HG03354 (cell line): ENCODE results near the gene PLXDC2.

ENCODE experiments used
- ATAC-seq: cut with Tn5 transposase; IDR thresholded peaks from one replicate; pipeline ENCODE4 v1.9.1; 2021; ENCODE audit warnings: mild to moderate bottlenecking; ENCODE audit not compliant: unreplicated experiment, poor library complexity, severe bottlenecking

The PLXDC2 gene

DNA sequence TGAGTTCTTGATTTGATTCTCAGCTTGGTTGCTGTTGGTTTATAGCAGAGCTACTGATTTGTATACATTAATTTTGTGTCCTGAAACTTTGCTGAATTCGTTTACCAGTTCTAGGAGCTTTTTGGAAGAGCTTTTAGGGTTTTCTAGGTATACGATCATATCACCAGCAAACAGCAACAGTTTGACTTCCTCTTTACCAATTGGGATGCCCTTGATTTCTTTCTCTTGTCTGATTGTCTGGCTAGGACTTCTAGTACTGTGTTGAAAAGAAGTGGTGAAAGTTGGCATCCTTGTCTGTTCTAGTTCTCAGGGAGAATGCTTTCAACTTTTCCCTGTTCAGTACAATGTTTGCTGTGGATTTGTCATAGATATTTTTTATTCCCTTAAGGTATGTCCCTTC, 86.2 kb downstream of the PLXDC2 start:
- ATAC-seq = no peak

DNA sequence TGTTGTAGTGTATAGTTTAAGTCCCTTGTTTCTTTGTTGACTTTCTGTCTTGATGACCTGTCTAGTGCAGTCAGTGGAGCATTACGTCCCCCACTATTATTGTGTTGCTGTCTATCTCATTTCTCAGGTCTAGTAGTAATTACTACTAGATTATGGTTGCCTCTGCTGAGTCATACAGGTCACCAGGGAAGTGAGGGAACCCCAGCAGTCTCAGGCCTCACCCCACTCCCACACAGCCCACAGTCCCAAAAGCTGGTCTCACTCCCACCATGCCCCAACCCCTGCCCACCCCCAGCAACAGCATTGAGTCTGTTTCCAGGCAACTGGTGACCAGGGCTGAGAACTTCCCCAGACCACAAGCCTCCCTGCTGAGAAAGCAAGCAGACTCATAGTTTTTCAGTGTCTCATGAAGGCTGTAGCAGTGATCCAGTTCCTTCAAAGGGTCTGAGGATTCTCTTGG, 88.0 kb downstream of the PLXDC2 start:
- ATAC-seq = peak; percentile 91

DNA sequence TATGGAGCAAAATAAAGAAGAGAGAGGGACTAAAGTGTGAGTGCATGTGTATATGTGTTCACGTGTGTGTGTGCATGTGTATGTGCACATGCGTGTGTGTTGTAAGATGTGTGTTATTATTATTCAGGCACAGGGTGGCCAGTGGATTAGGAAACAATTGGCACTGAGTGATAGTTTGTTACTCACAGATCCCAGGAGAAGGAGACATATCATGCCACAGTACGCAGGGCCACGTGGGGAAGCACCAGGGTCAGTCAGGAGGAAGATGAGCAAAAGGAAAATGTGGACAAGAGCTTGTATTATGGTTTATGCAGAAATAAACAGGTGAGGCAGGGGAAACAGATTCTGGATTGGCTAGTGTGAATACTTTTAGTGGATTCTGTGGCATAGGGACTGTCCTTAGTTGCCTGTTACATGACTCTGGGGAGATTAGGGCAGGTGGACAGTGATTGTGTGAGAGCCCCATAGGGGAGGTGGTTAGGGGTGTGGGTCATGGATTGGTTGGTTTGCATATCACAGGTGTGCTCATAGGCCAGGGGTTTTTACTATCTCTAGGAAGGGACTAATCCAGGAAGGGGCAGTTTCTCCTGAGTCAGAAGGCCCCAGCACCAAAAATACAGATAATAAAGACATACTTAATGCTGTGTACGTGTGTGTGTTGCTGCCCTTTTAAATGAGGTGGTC, 90.0 kb downstream of the PLXDC2 start:
- no peak for ATAC-seq

DNA sequence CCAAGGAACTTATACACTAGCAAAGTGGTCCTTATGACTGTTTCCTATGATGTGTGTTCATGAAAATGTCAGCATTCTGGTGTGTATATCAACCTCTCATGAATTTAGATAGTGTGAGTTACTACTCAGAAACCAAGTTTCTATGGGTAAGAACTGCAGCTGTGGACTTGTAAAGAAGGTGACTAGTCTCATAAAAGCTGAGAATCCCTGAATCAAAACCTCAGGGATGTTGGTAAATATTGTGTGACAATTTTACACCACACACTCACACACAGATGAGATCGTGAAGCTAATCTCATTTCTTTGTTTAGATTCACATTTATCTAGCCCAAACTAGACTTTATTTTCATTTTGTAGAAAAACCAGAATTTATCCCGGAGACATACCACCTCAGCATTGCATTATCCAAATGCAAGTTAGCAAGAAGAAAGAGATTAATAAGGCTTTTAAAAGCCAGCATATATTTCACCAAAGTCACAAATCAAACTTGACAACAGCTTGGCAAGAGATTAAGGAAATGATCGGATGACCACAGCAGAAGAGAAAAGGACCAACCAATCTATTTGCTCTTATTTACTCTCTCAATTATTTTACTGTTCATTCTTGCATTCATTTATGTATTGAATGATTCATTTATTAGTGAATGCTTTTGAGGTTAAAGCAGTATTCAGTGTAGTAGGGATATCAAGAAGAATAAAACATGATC, 92.9 kb downstream of the PLXDC2 start:
- no peak for ATAC-seq

DNA sequence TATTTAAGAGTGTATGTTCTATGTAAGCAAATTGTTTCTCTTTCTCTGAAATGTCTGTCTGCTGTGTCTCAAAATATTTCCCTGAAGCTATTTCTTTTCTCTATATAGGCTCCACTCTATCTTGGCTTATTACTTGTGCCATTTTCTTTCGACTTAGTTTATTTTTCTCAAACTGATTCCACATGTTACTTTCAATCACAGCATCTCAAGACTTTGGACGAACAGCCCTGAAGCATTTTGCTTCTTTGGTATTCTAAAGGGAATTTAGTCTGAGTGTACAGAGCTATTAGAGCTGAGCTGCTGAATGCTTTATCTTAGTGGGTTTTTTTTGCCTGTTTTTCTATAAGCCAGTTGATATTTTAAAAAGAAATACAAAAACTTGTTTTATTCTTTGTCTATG, 95.7 kb downstream of the PLXDC2 start:
- ATAC-seq = no peak

DNA sequence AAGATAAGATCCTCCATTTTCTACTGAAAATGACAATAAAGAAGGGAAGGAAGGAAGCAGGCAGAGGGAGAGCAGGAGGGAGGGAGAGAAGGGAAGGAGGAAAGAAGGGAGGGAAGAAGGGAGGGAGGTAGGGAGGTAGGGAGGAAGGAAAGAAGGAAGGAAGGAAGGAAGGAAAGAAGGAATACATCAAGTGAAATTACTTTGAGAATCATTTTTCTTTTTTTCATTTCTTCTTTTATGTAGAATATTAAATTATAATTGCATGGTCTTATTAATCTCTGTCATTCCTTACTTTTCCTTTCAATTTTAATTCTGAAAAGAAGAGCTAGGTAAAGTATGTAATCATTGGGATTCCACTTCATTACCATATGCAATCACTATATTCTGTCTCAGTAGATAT, 97.8 kb downstream of the PLXDC2 start:
- no peak for ATAC-seq

DNA sequence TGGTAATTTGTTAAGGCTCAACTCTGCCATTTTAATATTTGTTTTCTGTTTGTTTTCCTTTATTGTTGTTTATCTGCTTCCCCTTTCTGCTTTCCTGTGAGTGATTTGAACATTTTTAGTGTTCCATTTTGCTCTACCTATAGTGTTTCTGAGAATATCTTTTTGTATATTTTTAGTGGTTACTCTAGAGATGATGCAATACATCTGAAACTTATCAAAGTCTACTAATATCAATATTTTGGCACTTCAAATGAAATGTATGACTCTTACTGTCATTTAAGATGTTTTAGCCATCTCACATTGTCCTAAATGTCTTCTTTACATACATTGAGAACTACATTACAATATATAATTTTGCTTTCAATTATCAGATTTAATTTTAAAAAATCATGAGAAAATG, 98.9 kb downstream of the PLXDC2 start:
- ATAC-seq = no peak

DNA sequence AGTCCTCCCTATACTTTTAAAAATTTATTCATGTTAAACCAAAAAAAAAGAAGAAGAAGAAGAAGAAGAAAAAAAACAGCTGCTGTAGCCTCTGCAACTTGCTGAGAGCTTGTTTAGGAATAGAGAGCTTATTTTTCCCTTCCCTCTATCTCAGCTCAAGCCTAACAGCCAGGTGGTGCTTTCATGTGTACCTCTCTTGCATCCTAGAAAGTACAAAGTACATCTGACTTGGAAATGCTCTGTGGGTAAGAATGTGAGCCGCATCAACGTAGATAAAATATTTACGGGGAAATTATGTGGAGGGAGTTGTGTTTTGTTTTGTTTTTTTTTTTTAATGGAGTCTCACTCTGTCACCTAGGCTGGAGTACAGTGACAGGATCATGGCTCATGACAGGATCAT, 99.6 kb downstream of the PLXDC2 start:
- ATAC-seq = no peak

DNA sequence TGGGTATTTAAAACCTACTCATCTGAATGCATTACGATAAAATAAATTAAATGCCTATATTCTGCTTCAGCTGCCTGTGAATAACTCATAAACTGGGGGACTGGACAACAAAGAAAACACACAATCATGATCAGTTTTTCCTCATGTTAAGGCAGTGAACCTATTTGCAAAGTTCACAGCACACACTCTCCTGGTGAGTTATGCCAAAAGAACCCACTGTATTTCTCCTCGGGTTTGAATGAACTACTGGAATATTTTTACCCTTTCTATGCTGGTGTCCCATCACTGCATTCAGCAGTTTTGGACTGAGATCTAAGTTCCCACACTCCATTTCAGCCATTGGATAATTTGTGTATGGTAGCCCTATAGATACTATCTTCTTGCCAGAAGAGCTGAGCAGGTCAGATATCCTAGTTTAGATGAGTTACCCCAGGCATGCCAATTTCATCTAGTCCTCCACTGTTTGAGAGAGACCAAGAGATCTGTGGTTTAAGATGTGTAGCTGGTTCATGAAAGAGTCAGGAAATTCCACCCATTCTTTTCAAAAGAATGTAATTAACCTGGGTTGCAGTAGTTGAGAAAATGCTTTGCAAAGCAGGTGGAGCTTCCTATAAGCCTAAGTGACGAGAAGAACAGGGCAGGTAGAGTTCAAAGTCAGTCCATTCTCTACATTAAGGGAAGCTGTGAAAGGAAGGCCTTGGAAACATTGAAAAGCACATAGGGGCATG, 101.7 kb downstream of the PLXDC2 start:
- no peak for ATAC-seq

DNA sequence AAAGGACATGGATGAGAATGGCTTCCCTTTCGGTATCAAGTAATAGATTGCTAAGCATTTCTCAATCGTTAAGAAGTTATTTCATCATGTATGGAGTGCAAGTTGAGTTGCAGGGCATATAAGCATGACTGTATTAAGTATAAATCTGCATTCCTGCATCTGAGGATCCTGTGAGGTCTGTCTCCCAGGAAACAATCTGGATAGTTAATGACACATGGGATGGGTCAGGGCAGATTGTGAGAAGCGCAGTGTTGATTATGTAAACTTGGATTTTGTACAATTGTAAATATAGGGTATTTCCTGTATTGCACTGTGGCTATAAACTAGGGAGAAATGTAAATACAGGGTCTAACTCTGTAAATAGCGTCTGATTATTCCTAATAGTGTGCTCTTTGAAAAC, 102.6 kb downstream of the PLXDC2 start:
- no peak for ATAC-seq

DNA sequence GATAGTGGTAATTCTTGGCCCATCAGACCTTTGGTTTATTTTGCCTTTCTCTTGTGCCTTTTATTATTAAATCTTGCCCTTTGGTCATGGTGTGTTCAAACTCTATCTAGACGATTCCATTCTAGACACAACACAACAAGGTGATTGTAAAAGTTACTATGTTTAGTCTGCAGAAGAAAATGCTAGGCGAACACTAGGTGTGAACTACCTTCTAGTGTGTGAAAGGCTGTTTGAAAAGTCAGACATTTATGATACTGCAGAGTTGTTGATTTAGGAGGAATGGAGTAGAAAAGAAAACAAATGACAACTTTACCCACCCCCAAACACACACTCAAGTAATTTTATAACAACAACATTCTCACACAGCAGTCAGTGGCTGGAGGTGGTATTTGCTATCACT, 103.4 kb downstream of the PLXDC2 start:
- no peak for ATAC-seq

DNA sequence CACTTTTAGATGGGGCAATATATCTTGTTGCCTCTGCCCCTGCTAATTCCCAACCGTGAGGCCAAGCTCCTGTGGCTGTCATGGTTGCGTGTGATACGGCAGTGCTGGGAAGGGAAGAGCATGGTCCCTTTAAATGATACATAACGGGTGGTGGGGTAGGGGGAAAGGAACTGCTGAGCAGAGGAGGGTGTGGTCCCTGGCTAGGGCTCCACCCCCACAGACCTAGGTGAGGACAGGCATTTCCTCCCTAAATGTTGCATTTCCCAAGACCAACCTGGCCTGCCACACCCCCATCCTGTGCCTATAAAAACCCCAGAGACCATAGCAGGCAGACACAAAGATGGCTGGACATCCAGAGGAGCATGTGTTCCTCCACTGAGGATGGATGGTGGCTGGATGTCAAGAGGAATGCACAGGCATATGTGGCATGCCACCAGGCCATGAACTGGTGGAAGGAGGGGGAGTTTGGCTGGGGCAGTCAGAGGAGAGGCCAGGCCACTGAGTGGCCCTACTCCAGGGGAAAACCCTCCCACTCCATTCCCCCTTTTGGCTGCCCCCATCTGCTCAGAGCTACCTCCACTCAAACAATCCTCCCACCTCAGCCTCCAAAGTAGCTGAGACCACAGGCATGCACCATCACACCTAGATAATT, 104.0 kb downstream of the PLXDC2 start:
- no peak for ATAC-seq

DNA sequence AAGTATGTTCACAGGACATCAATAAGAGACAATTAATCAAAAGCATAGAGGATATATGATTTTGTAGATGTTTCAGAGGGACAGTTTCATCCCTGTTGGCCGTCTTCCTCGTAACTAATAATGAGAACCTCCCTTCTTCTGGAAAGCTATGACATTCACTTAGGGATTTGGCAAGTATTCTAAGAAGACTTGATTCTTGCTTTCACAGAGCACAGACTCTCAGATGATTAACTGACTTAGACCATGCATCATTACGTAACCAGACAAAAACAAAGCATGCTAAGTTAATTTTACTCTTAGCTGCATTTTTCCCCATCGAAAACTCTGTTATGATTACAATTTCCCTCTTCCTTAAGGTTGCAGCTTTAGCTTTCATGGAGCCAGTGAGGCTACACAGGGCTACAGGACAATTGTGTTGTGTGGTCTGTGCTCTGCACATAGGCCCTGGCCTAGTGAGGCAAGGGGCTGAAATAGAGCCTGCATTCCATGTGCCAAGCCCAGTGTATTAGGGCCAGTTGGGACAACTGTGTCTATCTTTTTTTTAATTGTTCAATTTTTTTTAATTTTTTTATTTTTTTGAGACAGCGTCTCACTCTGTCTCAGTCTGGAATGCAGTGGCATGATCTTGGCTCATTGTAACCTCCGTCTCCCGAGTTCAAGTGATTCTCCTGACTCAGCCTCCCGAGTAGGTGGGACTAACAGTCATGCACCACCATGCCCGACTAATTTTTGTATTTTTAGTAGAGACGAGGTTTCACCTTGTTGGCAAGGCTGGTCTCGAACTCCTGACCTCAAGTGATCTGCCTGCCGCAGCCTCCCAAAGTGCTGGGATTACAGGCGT, 105.3 kb downstream of the PLXDC2 start:
- no peak for ATAC-seq

DNA sequence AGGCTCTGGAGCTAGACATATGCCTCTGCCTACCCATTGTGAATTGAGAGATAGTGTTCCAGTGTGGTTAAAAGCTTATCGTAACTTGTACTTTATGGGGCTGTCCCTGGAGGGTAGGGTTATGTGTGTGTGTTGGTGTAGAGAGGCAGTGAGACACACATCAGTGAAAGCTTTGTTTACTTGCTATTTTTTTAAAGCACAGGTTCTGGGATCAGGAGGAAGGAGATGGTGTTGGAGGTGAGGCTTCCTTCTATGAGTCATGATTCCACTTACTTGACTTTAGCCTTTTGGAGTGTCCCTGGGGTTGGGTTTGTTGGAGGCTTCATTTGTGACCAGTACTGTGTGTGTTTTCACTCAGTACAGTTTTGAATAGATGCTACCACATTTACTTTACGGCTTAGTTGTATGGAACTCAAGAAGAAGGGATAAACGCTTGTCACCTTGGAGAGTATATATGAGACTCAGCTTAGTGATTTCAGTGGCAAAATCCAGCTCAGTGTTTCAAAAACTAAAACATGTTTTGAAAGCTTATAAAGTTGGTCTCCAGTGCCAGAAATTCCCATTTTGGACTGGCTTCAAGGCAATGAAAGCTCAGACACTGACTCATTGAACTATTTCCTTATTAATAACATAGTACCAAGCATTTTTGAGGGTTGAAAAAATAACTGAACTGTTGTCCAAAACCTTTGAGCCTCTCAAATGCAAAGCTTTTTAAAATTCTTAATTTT, 106.2 kb downstream of the PLXDC2 start:
- no peak for ATAC-seq

DNA sequence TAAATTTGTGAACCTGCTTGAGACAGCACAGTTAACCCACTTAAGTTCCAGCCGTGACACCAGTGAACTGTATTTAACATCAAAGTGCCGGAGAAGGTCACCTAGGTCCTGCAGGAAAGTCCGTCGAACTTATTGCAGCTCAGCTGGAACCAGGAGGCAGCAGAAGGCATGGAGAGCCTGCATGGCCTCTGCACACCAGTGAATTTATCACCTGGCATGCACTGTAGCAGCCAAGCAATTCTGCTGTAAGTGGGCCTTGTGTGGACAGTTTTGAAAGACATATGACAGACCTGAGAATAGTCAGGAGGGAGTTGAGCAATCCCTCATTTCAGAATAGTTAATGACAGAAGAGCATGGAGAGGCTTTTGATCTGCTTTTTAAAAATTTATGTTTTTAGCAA, 108.8 kb downstream of the PLXDC2 start:
- no peak for ATAC-seq

DNA sequence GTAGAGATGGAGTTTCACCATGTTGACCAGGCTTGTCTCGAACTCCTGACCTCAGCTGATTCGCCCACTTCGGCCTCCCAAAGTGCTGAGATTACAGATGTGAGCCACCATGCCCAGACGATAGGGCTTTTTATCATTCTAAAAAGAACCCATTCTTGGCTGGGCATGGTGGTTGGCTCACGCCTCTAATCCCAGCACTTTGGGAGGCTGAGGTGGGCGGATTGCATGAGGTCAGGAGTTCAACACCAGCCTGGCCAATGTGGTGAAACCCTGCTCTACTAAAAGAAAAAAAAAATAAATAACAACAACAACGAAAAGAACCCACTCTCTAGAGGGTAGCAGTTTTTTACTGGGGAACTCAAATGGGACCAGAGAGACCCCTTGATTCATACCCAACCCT, 112.7 kb downstream of the PLXDC2 start:
- no peak for ATAC-seq

DNA sequence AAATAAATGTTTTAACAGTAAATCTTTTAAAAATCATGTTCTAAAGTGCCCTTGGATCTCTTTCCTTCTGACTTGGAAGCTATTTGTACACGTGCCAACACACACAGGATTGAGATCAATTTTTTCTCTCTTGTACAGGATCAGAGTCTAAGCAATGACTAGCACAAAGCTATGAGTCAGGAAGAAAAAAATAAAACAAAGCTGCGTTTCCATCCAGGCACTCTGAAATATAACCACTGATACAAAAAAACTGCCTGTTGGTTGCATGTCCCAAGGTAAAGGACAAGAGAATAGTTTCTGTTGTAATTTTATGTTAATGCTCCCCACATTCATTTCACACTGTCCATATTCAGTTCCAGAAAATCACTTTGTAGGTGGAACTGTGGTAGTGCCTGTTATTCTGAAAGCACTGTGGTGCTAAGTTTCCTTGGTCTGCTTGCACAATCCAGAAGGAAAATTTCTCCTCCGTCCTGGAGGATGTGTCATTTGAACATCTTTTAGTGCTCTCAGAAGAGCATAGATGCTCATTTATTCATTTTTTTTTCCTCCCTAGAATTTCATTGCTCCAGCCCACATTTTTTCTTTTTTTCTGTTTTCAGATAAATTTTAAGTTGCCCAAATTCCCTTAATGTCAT, 113.4 kb downstream of the PLXDC2 start:
- ATAC-seq = no peak
